ENCODE measurements around the gene CIAPIN1.

The CIAPIN1 gene

DNA sequence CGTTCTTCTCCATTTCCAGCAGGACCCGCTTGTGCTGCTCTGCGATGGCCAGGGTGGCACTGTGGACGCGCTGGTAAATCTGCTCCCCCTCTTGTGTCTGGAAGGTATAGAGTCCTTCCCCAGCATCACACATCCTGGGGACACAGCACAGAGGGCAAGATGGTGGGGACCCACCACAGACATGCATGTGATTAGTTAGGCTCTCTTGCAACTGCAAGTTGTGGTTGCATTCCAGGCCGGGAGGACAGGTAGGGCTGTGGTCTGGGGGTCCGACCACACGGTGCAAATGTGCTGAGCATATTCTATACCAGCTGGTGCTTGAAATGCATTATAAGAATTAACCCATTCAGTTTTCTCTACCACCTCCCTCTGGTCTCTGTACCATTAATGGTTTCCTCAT is 26.7 kb upstream of the CIAPIN1 start:
- H3K4me1 ChIP-seq (ENCODE audit: insufficient read depth, low read length): no peaks in the 10 kb centered on the region
- no peaks in the 10 kb centered on the region for H3K79me2 ChIP-seq (ENCODE audit: insufficient read depth, low read length)
- H4K20me1 ChIP-seq (ENCODE audit: insufficient read depth, low read length): peaks cover 6% of the 10 kb centered on the region
- no peaks in the 10 kb centered on the region for H3K9me3 ChIP-seq (ENCODE audit: insufficient read depth, low read length, severe bottlenecking)
- ATAC-seq (ENCODE audit: insufficient read depth, low read depth) (no peak), DNase-seq (no peak)
- no peaks in the 10 kb centered on the region for H3K27me3 ChIP-seq (ENCODE audit: insufficient read depth, low read length, poor library complexity)
- H3K27ac ChIP-seq (ENCODE audit: low read length): no peak overlapping the region
- no peak overlapping the region for H3K9ac ChIP-seq (ENCODE audit: low read depth, low read length)
- H3K36me3 ChIP-seq (ENCODE audit: insufficient read depth, low read length): peaks cover 43% of the 10 kb centered on the region
- H3K4me2 ChIP-seq (ENCODE audit: insufficient read depth, low read length): no peak overlapping the region
- no peak overlapping the region for H3K4me3 ChIP-seq (ENCODE audit: low read depth in 1 of 2, low read length in 2 of 2)
- TF ChIP-seq, protein P1, sequence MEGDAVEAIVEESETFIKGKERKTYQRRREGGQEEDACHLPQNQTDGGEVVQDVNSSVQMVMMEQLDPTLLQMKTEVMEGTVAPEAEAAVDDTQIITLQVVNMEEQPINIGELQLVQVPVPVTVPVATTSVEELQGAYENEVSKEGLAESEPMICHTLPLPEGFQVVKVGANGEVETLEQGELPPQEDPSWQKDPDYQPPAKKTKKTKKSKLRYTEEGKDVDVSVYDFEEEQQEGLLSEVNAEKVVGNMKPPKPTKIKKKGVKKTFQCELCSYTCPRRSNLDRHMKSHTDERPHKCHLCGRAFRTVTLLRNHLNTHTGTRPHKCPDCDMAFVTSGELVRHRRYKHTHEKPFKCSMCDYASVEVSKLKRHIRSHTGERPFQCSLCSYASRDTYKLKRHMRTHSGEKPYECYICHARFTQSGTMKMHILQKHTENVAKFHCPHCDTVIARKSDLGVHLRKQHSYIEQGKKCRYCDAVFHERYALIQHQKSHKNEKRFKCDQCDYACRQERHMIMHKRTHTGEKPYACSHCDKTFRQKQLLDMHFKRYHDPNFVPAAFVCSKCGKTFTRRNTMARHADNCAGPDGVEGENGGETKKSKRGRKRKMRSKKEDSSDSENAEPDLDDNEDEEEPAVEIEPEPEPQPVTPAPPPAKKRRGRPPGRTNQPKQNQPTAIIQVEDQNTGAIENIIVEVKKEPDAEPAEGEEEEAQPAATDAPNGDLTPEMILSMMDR (IDR thresholded peaks at IDR 0.05; ENCODE audit: borderline replicate concordance, extremely low read depth, low read length, poor library complexity, severe bottlenecking): no peak
- no peak for TF ChIP-seq EZH2 (IDR thresholded peaks at IDR 0.05; ENCODE audit: borderline replicate concordance, low read depth, low read length, severe bottlenecking)
- no peak overlapping the region for H2AFZ ChIP-seq (ENCODE audit: low read depth, low read length)

DNA sequence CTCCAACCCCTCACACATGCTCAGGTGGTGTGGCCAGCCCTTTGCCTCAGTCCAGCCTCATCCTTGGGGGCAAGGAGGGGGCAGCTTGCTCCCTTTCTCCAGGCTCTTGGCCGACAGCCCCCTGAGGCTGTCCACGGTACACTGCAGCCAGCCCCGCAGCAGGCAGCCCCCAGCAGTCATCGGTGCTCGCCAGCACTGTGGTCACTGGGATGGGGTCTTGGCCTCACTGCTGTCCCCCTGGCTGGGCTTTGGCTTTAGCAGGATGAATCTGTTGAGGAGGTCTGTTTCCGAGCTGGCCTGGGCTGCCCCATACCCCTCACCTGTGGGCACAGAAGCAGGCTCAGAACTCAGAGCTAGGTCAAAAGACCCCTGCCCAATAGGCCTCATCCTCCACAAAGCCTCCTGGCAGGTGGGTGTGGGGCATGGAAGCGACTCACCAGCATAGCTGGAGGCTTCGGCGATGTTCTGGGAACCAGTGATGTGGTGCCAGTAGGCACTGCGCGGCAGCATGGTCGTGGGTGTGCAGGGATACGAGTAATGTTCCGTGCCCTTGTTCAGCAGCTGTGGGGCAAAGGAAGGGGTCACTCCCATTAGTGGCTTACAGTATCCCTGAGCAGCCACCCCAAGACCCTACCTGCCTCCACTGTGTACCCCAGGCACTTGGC is 26.1 kb upstream of the CIAPIN1 start:
- H3K36me3 ChIP-seq (ENCODE audit: insufficient read depth, low read length): peaks cover 48% of the 10 kb centered on the region
- H3K4me1 ChIP-seq (ENCODE audit: insufficient read depth, low read length): no peaks in the 10 kb centered on the region

DNA sequence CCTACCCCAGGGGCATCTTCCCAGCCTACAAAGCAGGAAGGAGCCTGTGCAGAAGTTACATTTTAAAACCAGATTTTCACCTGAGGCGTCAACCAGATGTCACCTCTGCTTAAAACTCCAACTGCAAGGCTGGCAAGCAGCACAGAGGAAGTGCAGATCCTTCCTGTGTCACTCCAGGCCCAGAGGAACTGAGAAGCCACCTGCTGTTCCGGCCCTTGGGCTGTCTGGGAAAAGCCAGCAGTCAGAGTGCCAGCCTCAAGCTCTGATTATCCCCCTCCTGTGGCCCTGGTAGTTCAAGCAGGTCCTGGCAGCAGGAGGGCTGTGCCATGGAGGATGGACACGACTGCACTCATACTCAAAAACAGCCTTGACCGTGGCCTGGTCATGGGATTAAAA is 25.5 kb upstream of the CIAPIN1 start:
- Histone ChIP-seq H2AFZ (ENCODE audit: low read depth, low read length) (no peak overlapping the region), H4K20me1 (ENCODE audit: insufficient read depth, low read length) (peaks cover 6% of the 10 kb centered on the region), H3K27me3 (ENCODE audit: insufficient read depth, low read length, poor library complexity) (no peaks in the 10 kb centered on the region), H3K4me1 (ENCODE audit: insufficient read depth, low read length) (no peaks in the 10 kb centered on the region), H3K9me3 (ENCODE audit: insufficient read depth, low read length, severe bottlenecking) (no peaks in the 10 kb centered on the region), H3K9ac (ENCODE audit: low read depth, low read length) (no peak overlapping the region), H3K79me2 (ENCODE audit: insufficient read depth, low read length) (no peaks in the 10 kb centered on the region), H3K4me3 (ENCODE audit: low read depth in 1 of 2, low read length in 2 of 2) (no peak overlapping the region), H3K36me3 (ENCODE audit: insufficient read depth, low read length) (peaks cover 54% of the 10 kb centered on the region), H3K4me2 (ENCODE audit: insufficient read depth, low read length) (no peak overlapping the region), H3K27ac (ENCODE audit: low read length) (no peak overlapping the region)
- DNase-seq (no peak), ATAC-seq (ENCODE audit: insufficient read depth, low read depth) (no peak)
- TF ChIP-seq, protein P1 (IDR thresholded peaks at IDR 0.05; ENCODE audit: borderline replicate concordance, extremely low read depth, low read length, poor library complexity, severe bottlenecking): no peak
- TF ChIP-seq EZH2 (IDR thresholded peaks at IDR 0.05; ENCODE audit: borderline replicate concordance, low read depth, low read length, severe bottlenecking): no peak

More for the DNA sequence above, 26.1 kb upstream of the CIAPIN1 start:
- Histone ChIP-seq H4K20me1 (ENCODE audit: insufficient read depth, low read length) (peaks cover 6% of the 10 kb centered on the region), H3K79me2 (ENCODE audit: insufficient read depth, low read length) (no peaks in the 10 kb centered on the region), H3K27me3 (ENCODE audit: insufficient read depth, low read length, poor library complexity) (no peaks in the 10 kb centered on the region), H3K4me2 (ENCODE audit: insufficient read depth, low read length) (no peak overlapping the region), H3K9ac (ENCODE audit: low read depth, low read length) (no peak overlapping the region), H3K4me3 (ENCODE audit: low read depth in 1 of 2, low read length in 2 of 2) (no peak overlapping the region), H3K27ac (ENCODE audit: low read length) (no peak overlapping the region), H2AFZ (ENCODE audit: low read depth, low read length) (no peak overlapping the region), H3K9me3 (ENCODE audit: insufficient read depth, low read length, severe bottlenecking) (no peaks in the 10 kb centered on the region)
- ATAC-seq (ENCODE audit: insufficient read depth, low read depth) (no peak), DNase-seq (no peak)
- no peak for TF ChIP-seq EZH2 (IDR thresholded peaks at IDR 0.05; ENCODE audit: borderline replicate concordance, low read depth, low read length, severe bottlenecking)
- TF ChIP-seq, protein P1 (IDR thresholded peaks at IDR 0.05; ENCODE audit: borderline replicate concordance, extremely low read depth, low read length, poor library complexity, severe bottlenecking): no peak
